Chondrocyte (in vitro differentiated cells): ENCODE data around the gene TBC1D24. TPM values are rescaled to one million over a fixed set of nuclear protein-coding genes. Genes with fewer than 3 reads are reported as not detected.

Source experiments
- DNase-seq: peaks from one replicate; pipeline ENCODE4 v3.0.0; 2021; ENCODE audit warnings: mixed read lengths, low spot score
- H3K27ac Mint-ChIP-seq: one replicate; pipeline ENCODE4 v1.8.0; 2021; ENCODE audit warnings: mild to moderate bottlenecking, moderate library complexity, mixed read lengths; ENCODE audit not compliant: unreplicated experiment
- H3K27me3 Mint-ChIP-seq: 2 replicates; pipeline ENCODE4 v1.8.0; 2021; ENCODE audit warnings: low read depth, mixed read lengths
- H3K36me3 Mint-ChIP-seq: 2 replicates; pipeline ENCODE4 v1.8.0; 2021; ENCODE audit warnings: low read depth, mixed read lengths
- H3K4me1 Mint-ChIP-seq: 2 replicates; pipeline ENCODE4 v1.8.0; 2021; ENCODE audit warnings: low read depth, mild to moderate bottlenecking, mixed read lengths
- H3K4me3 Mint-ChIP-seq: one replicate; pipeline ENCODE4 v1.8.0; 2021; ENCODE audit warnings: mild to moderate bottlenecking, moderate library complexity, mixed read lengths; ENCODE audit not compliant: unreplicated experiment
- H3K9me3 Mint-ChIP-seq: 2 replicates; pipeline ENCODE4 v1.8.0; 2021; ENCODE audit warnings: low read depth, mixed read lengths
- CTCF ChIP-seq: fragments of 200-600 bp; sonication (generic); IDR thresholded peaks from 2 replicates; pipeline ENCODE4 v1.5.0; 2021; ENCODE audit warnings: antibody characterized with exemption, mild to moderate bottlenecking, moderate library complexity
- total RNA-seq: library from RNA; stranded (reverse); gene quantifications from 3 replicates; pipeline ENCODE4 v1.2.1, GENCODE V29; 2021

TBC1D24 gene
- total RNA-seq, 1 donor from 2014 or later = 17.9 TPM

DNA sequence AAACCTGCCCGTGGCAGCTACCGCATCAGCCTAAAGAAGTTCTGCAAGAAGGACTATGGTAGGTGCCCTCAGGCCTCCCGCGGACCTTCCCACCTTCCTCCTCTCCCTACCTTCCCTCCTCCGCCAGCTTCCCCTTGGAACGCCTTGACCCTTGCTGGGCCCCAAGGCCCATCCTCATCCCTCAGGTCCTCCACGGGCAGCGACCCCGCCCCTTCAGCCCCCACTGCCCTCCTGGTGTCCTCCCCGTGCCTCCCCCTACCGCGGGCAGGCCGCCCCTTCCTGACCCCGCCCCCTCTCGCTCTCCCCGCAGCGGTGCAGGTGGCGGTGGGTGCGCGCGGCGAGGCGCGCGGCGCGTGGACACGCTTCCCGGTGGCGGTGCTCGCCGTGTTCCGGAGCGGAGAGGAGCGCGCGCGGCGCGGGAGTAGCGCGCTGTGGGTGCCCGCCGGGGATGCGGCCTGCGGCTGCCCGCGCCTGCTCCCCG is 1.4 kb upstream of the TBC1D24 start:
- Mint-ChIP-seq H3K36me3 (no peaks in the 10 kb centered on the region), H3K4me3 (peak overlapping the region; percentile 60), H3K9me3 (no peaks in the 10 kb centered on the region), H3K27ac (no peak overlapping the region), H3K4me1 (peaks cover 37% of the 10 kb centered on the region), H3K27me3 (no peaks in the 10 kb centered on the region)
- no peak for TF ChIP-seq CTCF
- DNase-seq = peak; percentile 87

DNA sequence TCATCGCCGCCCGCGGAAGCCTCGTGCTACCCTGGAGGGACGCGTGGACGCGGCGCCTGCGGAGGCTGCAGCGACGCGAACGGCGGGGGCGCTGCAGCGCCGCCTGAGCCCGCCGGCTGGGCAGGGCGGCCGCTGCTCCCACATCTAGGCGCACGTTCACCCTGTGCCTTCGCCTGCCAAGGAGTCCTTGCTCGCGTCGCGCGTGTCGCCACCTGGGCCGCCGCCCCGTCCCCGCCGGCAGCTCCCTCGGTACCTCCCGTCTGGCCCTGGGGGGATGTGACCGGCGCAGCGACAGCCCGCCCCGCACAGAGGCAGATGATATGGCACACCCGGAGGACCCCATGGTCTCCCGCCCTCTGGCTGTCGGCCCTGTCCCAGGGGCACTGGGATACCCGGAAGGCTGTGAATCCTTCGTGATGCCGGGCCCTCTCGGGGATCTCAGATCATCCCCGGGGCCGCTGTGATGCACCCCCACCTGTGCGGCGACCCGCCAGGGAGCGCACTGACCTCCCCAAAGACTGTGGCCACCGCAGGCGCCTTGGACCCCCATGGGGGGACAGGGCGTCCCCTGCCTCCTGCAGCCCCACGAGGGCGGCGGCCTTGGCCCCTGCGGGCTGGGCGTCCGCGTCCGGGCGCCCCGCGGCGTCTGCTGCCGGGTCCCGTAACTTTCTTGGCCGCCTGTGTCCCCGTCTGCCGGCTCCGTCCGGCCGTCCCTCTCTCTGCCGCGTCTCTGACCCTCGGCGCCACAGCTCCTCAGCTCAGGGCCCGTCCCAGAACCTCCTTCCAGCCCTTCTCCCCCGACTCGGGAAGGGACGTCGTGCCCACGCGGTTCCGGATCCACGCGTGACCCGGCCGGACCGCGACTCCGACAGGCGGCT is 689 bp upstream of the TBC1D24 start:
- H3K36me3 Mint-ChIP-seq = no peaks in the 10 kb centered on the region
- H3K27ac Mint-ChIP-seq = peak overlapping the region; percentile 80
- DNase-seq = peak; percentile 89
- no peaks in the 10 kb centered on the region for H3K9me3 Mint-ChIP-seq
- no peaks in the 10 kb centered on the region for H3K27me3 Mint-ChIP-seq
- peaks cover 31% of the 10 kb centered on the region for H3K4me1 Mint-ChIP-seq
- H3K4me3 Mint-ChIP-seq = peak overlapping the region; percentile 72
- TF ChIP-seq CTCF = peak; percentile 72

DNA sequence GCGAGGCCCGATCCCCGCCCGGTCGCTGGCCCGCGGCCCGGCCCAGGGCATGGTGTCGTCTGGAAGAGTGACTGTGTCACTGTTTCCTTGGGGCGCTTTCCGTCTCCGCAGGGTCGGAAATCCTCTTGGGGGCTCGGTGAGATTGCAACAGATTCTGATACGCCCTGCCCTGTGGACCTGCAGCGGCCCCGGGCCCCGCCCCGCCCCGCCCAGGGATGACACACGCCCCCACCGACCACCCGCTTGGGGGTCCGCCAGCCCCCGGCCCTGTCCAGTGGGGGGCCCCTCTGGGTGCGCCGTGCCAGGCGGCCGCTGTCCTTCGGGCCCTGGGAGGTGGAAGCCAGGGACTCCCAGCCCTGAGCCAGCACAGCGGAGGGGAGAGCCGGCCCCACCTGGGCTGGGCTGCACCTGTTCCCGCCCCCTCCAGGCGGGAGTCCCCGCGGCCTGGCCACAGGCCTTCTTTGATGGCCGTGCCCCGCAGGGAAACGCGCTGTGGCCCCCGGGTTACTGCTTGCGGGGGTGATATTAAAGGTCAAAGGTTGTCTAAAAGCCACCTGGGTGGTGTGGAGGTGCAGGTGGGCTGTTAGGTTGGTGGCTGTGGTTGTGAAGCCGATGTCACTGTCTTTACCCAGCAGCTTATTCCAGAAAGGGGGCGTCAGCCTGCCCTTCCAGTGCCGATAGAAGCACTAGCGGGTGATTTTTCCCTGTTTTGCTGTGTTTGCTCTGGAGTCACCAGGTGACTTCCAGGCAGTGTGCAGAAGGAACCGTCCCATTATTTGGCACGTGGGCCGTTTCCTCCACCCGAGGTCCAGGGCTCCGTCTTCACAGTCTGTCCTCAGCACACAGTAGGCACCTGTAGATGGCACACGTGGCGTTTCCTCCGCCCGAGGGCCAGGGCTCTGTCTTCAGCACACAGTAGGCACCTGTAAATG is 752 bp downstream of the TBC1D24 start:
- H3K4me1 Mint-ChIP-seq = peaks cover 23% of the 10 kb centered on the region

DNA sequence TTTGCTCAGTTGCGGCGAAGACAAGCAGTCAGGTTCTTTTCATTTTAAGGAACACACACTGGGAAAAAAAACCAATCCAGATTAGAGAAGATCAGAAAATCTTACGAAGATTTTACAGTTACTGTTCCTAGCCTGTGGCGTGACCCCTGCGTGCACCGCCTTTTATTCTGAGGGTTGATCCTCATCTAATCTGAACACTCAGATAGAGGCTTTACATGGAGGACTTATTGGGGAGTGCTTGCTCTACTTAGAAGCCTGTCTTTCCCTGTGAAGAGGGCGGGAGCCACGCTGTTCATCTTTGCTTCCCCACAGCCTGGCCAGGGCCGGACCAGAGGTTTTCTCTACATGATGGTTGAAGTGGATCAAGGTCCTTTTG is 1.4 kb downstream of the TBC1D24 start:
- Mint-ChIP-seq H3K9me3 (no peaks in the 10 kb centered on the region), H3K4me1 (peaks cover 23% of the 10 kb centered on the region), H3K27me3 (no peaks in the 10 kb centered on the region), H3K4me3 (peak overlapping the region; percentile 58), H3K27ac (no peak overlapping the region), H3K36me3 (no peaks in the 10 kb centered on the region)
- DNase-seq = no peak
- TF ChIP-seq CTCF = no peak

More for the DNA sequence above, 752 bp downstream of the TBC1D24 start:
- H3K9me3 Mint-ChIP-seq = no peaks in the 10 kb centered on the region
- H3K27me3 Mint-ChIP-seq = no peaks in the 10 kb centered on the region
- no peak for TF ChIP-seq CTCF
- DNase-seq = no peak
- H3K36me3 Mint-ChIP-seq = no peaks in the 10 kb centered on the region
- H3K27ac Mint-ChIP-seq = no peak overlapping the region
- H3K4me3 Mint-ChIP-seq = peak overlapping the region; percentile 58

DNA sequence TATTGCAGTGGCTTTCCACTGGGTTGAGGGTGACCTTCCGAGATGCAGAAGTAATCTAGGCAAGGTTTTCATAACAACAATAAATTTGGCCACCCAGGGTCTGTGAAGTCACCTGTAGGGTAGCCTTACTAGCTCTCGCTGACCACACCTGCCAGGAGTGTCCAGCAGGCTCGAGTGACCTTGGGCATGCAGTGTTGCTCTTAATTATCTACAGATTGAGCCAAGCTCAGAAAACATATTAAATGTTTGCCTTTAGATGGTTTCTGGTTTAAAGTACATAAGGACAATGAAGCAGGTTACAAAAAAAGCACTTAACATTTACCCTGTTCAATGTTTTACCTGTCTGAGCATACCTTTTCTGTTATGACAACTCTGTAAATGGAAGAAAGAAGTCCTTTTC is 1.8 kb downstream of the TBC1D24 start:
- H3K9me3 Mint-ChIP-seq = no peaks in the 10 kb centered on the region
- peaks cover 23% of the 10 kb centered on the region for H3K4me1 Mint-ChIP-seq
- H3K27ac Mint-ChIP-seq = no peak overlapping the region
- no peaks in the 10 kb centered on the region for H3K36me3 Mint-ChIP-seq
- peak overlapping the region; percentile 58 for H3K4me3 Mint-ChIP-seq
- no peak for TF ChIP-seq CTCF
- no peaks in the 10 kb centered on the region for H3K27me3 Mint-ChIP-seq
- no peak for DNase-seq
